Body of pancreas (tissue), 4 donors: ENCODE measurements around the gene ALG14. TPM values are rescaled to one million over a fixed set of nuclear protein-coding genes. Genes with fewer than 3 reads are reported as not detected.
"Not testable (repeated sequence)": the region's sequence is repeated elsewhere in the genome, so short reads cannot be mapped to it uniquely, and the experiment has no call there.

Experiments
- ATAC-seq: fragments of 150-250 bp; one replicate; pipeline ENCODE4 v1.9.1; 2016
- DNase-seq, 4 donors: peaks; one replicate each; pipeline ENCODE4 v3.0.0-alpha.2; 2019
- H3K27ac ChIP-seq, 4 donors: fragments of 200-600 bp; sonication (generic); 1 replicate in 3 of 4; 2 replicates in 1 of 4; pipeline versions ENCODE4 v1.5.1 to v1.6.1; 2016 to 2019; ENCODE audit warnings: mild to moderate bottlenecking in 1 of 4, mixed read lengths in 1 of 4, moderate library complexity in 1 of 4
- H3K27me3 ChIP-seq, 2 donors: fragments of 200-600 bp; sonication (generic); one replicate each; pipeline ENCODE4 v1.6.0; 2016; ENCODE audit warnings: mild to moderate bottlenecking in 1 of 2
- H3K36me3 ChIP-seq, 2 donors: fragments of 200-600 bp; sonication (generic); replicated peaks in 1 of 2; 2 replicates each; pipeline ENCODE4 v1.5.1; 2016; ENCODE audit warnings: low read depth in 2 of 2; ENCODE audit not compliant: insufficient read depth in 1 of 2
- H3K4me1 ChIP-seq: fragments of 200-600 bp; sonication (generic); one replicate; pipeline ENCODE4 v1.6.0; 2016
- H3K4me3 ChIP-seq, 2 donors: fragments of 200-600 bp; sonication (generic); 1 replicate in 1 of 2; 2 replicates in 1 of 2; pipeline ENCODE4 v1.5.1; 2016 to 2019
- H3K9me3 ChIP-seq, 3 donors: fragments of 200-600 bp; sonication (generic); 1 replicate in 2 of 3; 2 replicates in 1 of 3; pipeline ENCODE4 v1.5.1; 2016
- POLR2A ChIP-seq, 3 donors: fragments of 450-650 bp; IDR thresholded peaks; one replicate each; pipeline ENCODE4 v1.6.1; 2016; ENCODE audit warnings: antibody characterized with exemption in 3 of 3, mild to moderate bottlenecking in 2 of 3
- WGBS, 2 donors: methylation state at CpG; one replicate each; pipeline ENCODE4 v1.1.5; 2017; 5-methylcytosine and 5-hydroxymethylcytosine counted together
- intact Hi-C: fragments of 100-400 bp; cut with DNase I; formaldehyde crosslinking; loops from one replicate; pipeline ENCODE4 v1.15.1; 2023
- total RNA-seq, 2 donors: library from RNA; depleted of rRNA; stranded (reverse); fragments of >200 nt; gene quantifications; one replicate each; pipeline ENCODE4 v1.1.0, GENCODE V29; 2016
- TF ChIP-seq, protein P1 (sequence below), 7 experiments: fragments of 450-650 bp in 4 of 7; fragments of 200-600 bp in 3 of 7; sonication (generic) in 3 of 7; IDR thresholded peaks; one replicate each; pipeline ENCODE4 v1.5.1; 2016 to 2019; ENCODE audit warnings: antibody characterized with exemption in 7 of 7

Gene ALG14
- total RNA-seq, 2 donors from 2014 or later, result 0.78 to 0.99 TPM

DNA sequence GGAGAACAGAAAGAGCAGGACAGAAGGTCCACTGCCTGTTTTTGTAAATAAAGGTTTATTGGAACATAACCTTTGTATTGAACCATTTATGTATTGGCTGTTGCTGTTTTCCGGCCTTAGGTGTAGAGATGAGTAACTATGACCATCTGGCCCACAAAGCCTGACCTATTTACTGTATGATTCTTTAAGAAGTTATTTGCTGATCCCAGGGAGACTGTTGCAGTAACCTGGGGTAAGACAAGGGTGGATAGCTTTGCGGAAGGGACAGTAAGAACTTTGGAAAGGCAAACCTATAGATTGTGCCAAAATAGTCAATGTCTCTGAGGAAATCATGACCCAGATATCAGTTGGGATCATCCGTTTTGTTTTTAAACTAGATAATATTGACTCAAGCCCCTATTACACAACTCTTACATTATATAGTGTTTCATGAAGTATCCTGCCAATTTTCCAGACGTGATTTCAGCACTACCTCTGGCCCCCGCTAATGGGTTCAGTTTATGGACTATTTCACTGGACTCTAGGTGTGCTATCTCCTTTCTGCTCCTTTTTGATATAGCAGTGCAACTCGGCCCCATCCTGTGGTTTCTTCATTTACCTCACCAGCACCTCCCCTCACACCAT, 23.6 kb upstream of the ALG14 start:
- Histone ChIP-seq H3K27me3 (no peaks in the 10 kb centered on the region), H3K4me1 (no peaks in the 10 kb centered on the region), H3K4me3 (no peak overlapping the region), H3K27ac (no peak overlapping the region), H3K9me3 (no peaks in the 10 kb centered on the region), H3K36me3 (no peaks in the 10 kb centered on the region)
- ATAC-seq (no peak), DNase-seq (no peak)
- intact Hi-C loops, result no loop called here
- TF ChIP-seq POLR2A (IDR thresholded peaks at IDR 0.05), result no peak
- TF ChIP-seq, protein P1, sequence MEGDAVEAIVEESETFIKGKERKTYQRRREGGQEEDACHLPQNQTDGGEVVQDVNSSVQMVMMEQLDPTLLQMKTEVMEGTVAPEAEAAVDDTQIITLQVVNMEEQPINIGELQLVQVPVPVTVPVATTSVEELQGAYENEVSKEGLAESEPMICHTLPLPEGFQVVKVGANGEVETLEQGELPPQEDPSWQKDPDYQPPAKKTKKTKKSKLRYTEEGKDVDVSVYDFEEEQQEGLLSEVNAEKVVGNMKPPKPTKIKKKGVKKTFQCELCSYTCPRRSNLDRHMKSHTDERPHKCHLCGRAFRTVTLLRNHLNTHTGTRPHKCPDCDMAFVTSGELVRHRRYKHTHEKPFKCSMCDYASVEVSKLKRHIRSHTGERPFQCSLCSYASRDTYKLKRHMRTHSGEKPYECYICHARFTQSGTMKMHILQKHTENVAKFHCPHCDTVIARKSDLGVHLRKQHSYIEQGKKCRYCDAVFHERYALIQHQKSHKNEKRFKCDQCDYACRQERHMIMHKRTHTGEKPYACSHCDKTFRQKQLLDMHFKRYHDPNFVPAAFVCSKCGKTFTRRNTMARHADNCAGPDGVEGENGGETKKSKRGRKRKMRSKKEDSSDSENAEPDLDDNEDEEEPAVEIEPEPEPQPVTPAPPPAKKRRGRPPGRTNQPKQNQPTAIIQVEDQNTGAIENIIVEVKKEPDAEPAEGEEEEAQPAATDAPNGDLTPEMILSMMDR (IDR thresholded peaks at IDR 0.05), result no peak
- WGBS, 2 donors, result 78 to 84% methylated on average over 6 of the region's 6 CpGs

DNA sequence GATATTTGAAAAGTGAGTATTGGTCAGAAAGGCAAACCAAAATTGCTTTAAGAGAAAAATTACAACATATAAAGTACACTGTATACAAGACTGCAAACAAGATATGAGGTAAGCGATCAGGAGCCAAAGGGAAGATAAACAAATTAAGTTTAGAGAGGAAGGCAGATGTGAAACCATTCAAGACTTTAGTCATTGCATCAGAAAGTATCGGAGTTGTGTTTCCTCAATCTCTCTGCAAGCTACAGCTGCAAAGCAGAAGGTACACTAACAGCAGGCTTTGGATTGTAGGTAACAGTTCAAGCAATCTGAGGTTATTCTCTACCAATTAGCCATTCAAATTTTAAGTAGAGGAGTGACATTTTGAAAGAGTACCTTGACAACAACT, 23.1 kb upstream of the ALG14 start:
- Histone ChIP-seq H3K36me3 (no peaks in the 10 kb centered on the region), H3K27ac (no peak overlapping the region), H3K4me3 (no peak overlapping the region), H3K27me3 (no peaks in the 10 kb centered on the region), H3K9me3 (no peaks in the 10 kb centered on the region), H3K4me1 (no peaks in the 10 kb centered on the region)
- WGBS, 2 donors, result 36 to 53% methylated on average over 2 of the region's 2 CpGs
- DNase-seq, result no peak
- ATAC-seq, result no peak
- TF ChIP-seq, protein P1 (IDR thresholded peaks at IDR 0.05), result no peak
- no peak for TF ChIP-seq POLR2A (IDR thresholded peaks at IDR 0.05)
- intact Hi-C loops, result no loop called here

DNA sequence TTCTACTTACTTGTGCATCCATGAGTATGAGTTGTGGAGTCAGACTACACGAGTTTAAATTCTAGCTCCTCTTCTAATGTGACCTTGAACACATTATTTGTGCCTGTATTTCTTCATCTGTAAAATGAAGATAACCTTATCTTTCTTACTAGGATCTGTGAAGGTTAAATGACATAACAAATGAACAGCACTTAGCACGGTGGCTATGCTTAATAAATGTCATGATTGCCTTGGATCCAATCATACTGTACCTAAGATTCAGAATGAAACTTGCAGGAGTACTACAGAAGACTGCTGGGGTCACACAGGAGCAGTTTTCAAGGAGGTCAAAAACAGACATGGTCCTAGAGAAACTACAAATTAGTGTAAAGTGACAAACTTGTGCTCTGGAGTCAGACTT, 22.2 kb upstream of the ALG14 start:
- ATAC-seq (no peak), DNase-seq (no peak)
- H3K4me1 ChIP-seq, result no peaks in the 10 kb centered on the region
- no peaks in the 10 kb centered on the region for H3K27me3 ChIP-seq
- no peak overlapping the region for H3K4me3 ChIP-seq
- no peak overlapping the region for H3K27ac ChIP-seq
- TF ChIP-seq, protein P1 (IDR thresholded peaks at IDR 0.05), result no peak
- TF ChIP-seq POLR2A (IDR thresholded peaks at IDR 0.05), result no peak
- intact Hi-C loops, result no loop called here
- no peaks in the 10 kb centered on the region for H3K9me3 ChIP-seq
- 4 to 13% methylated on average over 2 of the region's 2 CpGs for WGBS, 2 donors
- no peaks in the 10 kb centered on the region for H3K36me3 ChIP-seq

DNA sequence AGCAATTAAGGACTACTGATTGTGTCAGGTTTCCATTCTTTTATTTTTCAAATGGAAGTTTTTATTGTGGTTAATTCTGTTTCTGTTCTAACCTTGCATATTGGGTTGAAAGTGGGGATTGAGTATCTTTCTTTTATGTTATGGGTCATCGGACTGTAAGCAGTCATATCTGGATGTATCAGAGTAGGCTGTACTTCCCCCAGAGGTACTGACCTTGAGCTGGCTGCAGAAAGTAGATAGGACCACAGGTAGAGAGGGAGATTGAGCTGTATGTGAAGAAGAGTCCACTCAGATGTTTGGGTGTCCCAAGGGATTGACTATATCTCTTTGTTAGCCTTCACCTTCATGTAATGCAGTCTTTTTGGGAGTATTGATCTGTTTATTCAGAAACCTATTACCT, 20.5 kb upstream of the ALG14 start:
- WGBS, 2 donors, result 7 to 67% methylated on average over 1 of the region's 1 CpG
- Histone ChIP-seq H3K4me3 (no peak overlapping the region), H3K36me3 (no peaks in the 10 kb centered on the region), H3K27me3 (no peaks in the 10 kb centered on the region), H3K4me1 (no peaks in the 10 kb centered on the region), H3K27ac (no peak overlapping the region), H3K9me3 (no peaks in the 10 kb centered on the region)
- no peak for DNase-seq
- ATAC-seq, result no peak
- TF ChIP-seq, protein P1 (IDR thresholded peaks at IDR 0.05), result no peak
- TF ChIP-seq POLR2A (IDR thresholded peaks at IDR 0.05), result no peak
- intact Hi-C loops, result no loop called here

DNA sequence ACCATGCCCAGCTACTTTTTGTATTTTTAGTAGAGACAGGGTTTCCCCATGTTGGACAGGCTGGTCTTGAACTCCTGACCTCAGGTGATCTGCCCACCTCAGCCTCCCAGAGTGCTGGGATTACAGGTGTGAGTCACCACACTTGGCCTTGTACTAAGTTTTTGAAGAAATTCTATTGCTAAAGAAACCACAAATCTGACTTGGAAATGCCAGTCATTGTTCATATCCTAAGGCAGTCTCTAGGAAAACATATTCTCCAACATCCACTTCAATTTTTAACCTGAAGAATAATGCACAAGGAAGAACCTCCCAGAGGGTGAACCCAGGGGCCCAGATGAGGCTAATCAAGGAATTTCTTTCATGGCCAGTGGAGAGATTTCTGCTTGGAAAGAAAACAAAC, 20.1 kb upstream of the ALG14 start:
- DNase-seq, intact Hi-C loops: not testable (repeated sequence)

DNA sequence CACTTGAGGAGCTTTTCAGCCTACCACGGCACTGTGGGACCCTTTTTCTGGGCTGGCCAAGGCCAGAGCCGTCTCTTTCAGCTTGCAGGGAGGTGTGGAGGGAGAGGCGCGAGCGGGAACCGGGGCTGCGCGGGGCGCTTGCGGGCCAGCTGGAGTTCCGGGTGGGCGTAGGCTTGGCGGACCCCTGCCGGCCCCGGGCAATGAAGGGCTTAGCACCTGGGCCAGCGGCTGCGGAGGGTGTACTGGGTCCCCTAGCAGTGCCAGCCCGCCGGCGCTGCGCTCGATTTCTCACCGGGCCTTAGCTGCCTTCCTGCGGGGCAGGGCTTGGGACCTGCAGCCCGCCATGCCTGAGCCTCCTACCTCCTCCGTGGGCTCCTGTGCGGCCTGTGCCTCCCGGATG, 18.5 kb upstream of the ALG14 start:
- intact Hi-C loops, result not testable (repeated sequence)

More for the DNA sequence above, 20.1 kb upstream of the ALG14 start:
- not testable (repeated sequence) for H3K4me1 ChIP-seq, H3K27me3 ChIP-seq, H3K4me3 ChIP-seq, ATAC-seq, H3K9me3 ChIP-seq, H3K27ac ChIP-seq, H3K36me3 ChIP-seq

More for the DNA sequence above, 18.5 kb upstream of the ALG14 start:
- not testable (repeated sequence) for H3K4me1 ChIP-seq, H3K27me3 ChIP-seq, ATAC-seq, H3K36me3 ChIP-seq, DNase-seq, H3K9me3 ChIP-seq, H3K27ac ChIP-seq, H3K4me3 ChIP-seq
- 78 to 80% methylated on average over 2 to 21 of the region's 28 CpGs for WGBS, 2 donors
